H9 (cell line): ENCODE measurements around the gene RBMS2. TPM values are rescaled to one million over a fixed set of nuclear protein-coding genes. Genes with fewer than 3 reads are reported as not detected.

Experiments used
- DNase-seq: peaks from one replicate; pipeline ENCODE4 v3.0.0-alpha.2; 2017
- H2AFZ ChIP-seq: one replicate; pipeline ENCODE4 v1.6.1; 2013; ENCODE audit warnings: mild to moderate bottlenecking, low read length, control low read depth, moderate library complexity
- H2AK5ac ChIP-seq: 2 replicates; pipeline ENCODE4 v1.6.1; 2013; ENCODE audit warnings: low read length, control low read depth, mixed read lengths; ENCODE audit not compliant: insufficient read length
- H2BK120ac ChIP-seq: one replicate; pipeline ENCODE4 v1.6.1; 2013; ENCODE audit warnings: low read depth, mild to moderate bottlenecking, low read length, control low read depth, inconsistent platforms; ENCODE audit not compliant: poor library complexity, severe bottlenecking
- H2BK12ac ChIP-seq: 2 replicates; pipeline ENCODE4 v1.6.1; 2013; ENCODE audit warnings: low read length, control low read depth, mixed read lengths, low read depth; ENCODE audit not compliant: insufficient read length
- H2BK15ac ChIP-seq: 2 replicates; pipeline ENCODE4 v1.6.1; 2013; ENCODE audit warnings: low read depth, low read length, control low read depth
- H2BK20ac ChIP-seq: one replicate; pipeline ENCODE4 v1.6.1; 2013; ENCODE audit warnings: low read depth, mild to moderate bottlenecking, low read length, control low read depth, inconsistent platforms; ENCODE audit not compliant: poor library complexity, severe bottlenecking
- H2BK5ac ChIP-seq: 2 replicates; pipeline ENCODE4 v1.6.1; 2013; ENCODE audit warnings: low read length, control low read depth, mixed read lengths; ENCODE audit not compliant: insufficient read length
- H3K14ac ChIP-seq: 2 replicates; pipeline ENCODE4 v1.6.1; 2013; ENCODE audit warnings: low read length, control low read depth; ENCODE audit not compliant: insufficient read depth
- H3K18ac ChIP-seq: 2 replicates; pipeline ENCODE4 v1.6.1; 2013; ENCODE audit warnings: low read depth, mild to moderate bottlenecking, mixed read lengths, low read length, control low read depth; ENCODE audit not compliant: insufficient read length
- H3K23ac ChIP-seq: 2 replicates; pipeline ENCODE4 v1.6.1; 2013; ENCODE audit warnings: low read length, control low read depth, mixed read lengths, low read depth; ENCODE audit not compliant: insufficient read length
- H3K23me2 ChIP-seq: 2 replicates; pipeline ENCODE4 v1.6.1; 2013; ENCODE audit warnings: low read depth, mild to moderate bottlenecking, mixed read lengths, low read length, control low read depth; ENCODE audit not compliant: insufficient read length, poor library complexity, severe bottlenecking
- H3K27ac ChIP-seq: 2 replicates; pipeline ENCODE4 v1.5.1; 2013; ENCODE audit warnings: low read length, control low read depth, mixed read lengths, low read depth; ENCODE audit not compliant: insufficient read length
- H3K27me3 ChIP-seq: 2 replicates; pipeline ENCODE4 v1.6.1; 2013; ENCODE audit warnings: low read length, control low read depth, inconsistent platforms; ENCODE audit not compliant: insufficient read depth
- H3K4ac ChIP-seq: 2 replicates; pipeline ENCODE4 v1.6.1; 2013; ENCODE audit warnings: low read depth, mild to moderate bottlenecking, control low read depth, inconsistent platforms, low read length, moderate library complexity
- H3K4me1 ChIP-seq: 2 replicates; pipeline ENCODE4 v1.6.1; 2013; ENCODE audit warnings: low read length, control low read depth, inconsistent platforms; ENCODE audit not compliant: insufficient read depth
- H3K4me2 ChIP-seq: 2 replicates; pipeline ENCODE4 v1.6.1; 2013; ENCODE audit warnings: low read length, control low read depth, mixed read lengths; ENCODE audit not compliant: insufficient read length, insufficient read depth
- H3K56ac ChIP-seq: 2 replicates; pipeline ENCODE4 v1.6.1; 2013; ENCODE audit warnings: low read depth, mild to moderate bottlenecking, mixed read lengths, low read length, control low read depth; ENCODE audit not compliant: insufficient read length
- H3K79me1 ChIP-seq: 2 replicates; pipeline ENCODE4 v1.6.1; 2013; ENCODE audit warnings: low read depth, mild to moderate bottlenecking, moderate library complexity, low read length, control low read depth, inconsistent platforms; ENCODE audit not compliant: insufficient read depth, poor library complexity, severe bottlenecking
- H3K79me2 ChIP-seq: 2 replicates; pipeline ENCODE4 v1.6.1; 2013; ENCODE audit warnings: low read length, control low read depth, inconsistent platforms; ENCODE audit not compliant: insufficient read depth
- H3K9ac ChIP-seq: 2 replicates; pipeline ENCODE4 v1.6.1; 2013; ENCODE audit warnings: low read length, control low read depth, mixed read lengths; ENCODE audit not compliant: insufficient read length; ENCODE audit errors: extremely low read depth
- H3K9me3 ChIP-seq: one replicate; pipeline ENCODE4 v1.6.1; 2013; ENCODE audit warnings: low read depth, low read length, inconsistent platforms; ENCODE audit not compliant: control insufficient read depth
- H3T11ph ChIP-seq: one replicate; pipeline ENCODE4 v1.6.1; 2013; ENCODE audit warnings: mild to moderate bottlenecking, low read length, control low read depth, inconsistent platforms
- H4K20me1 ChIP-seq: one replicate; pipeline ENCODE4 v1.6.1; 2013; ENCODE audit not compliant: control insufficient read depth, insufficient read length, insufficient read depth
- H4K5ac ChIP-seq: 2 replicates; pipeline ENCODE4 v1.6.1; 2013; ENCODE audit warnings: low read depth, mild to moderate bottlenecking, mixed read lengths, low read length, control low read depth; ENCODE audit not compliant: insufficient read length
- H4K8ac ChIP-seq: replicated peaks from 2 replicates; pipeline ENCODE4 v1.6.1; 2013; ENCODE audit warnings: low read length, control low read depth, mixed read lengths, low read depth; ENCODE audit not compliant: insufficient read length
- H4K91ac ChIP-seq: 2 replicates; pipeline ENCODE4 v1.6.1; 2013; ENCODE audit warnings: low read depth, mild to moderate bottlenecking, moderate library complexity, mixed read lengths, low read length, control low read depth; ENCODE audit not compliant: insufficient read length
- H3K27ac Mint-ChIP-seq, 3 experiments: 2 replicates in 2 of 3; 3 replicates in 1 of 3; pipeline ENCODE4 v1.8.0; 2020 to 2021; ENCODE audit warnings: mixed read lengths in 3 of 3, mild to moderate bottlenecking in 1 of 3, moderate library complexity in 1 of 3
- H3K27me3 Mint-ChIP-seq: 2 replicates; pipeline ENCODE4 v1.8.0; 2021; ENCODE audit warnings: low read depth, mild to moderate bottlenecking, moderate library complexity, mixed read lengths
- H3K36me3 Mint-ChIP-seq, 3 experiments: 2 replicates in 2 of 3; 3 replicates in 1 of 3; pipeline ENCODE4 v1.8.0; 2020 to 2021; ENCODE audit warnings: low read depth in 3 of 3, mixed read lengths in 3 of 3; ENCODE audit not compliant: insufficient read depth in 1 of 3
- H3K4me1 Mint-ChIP-seq, 2 experiments: 2 replicates each; pipeline ENCODE4 v1.8.0; 2020; ENCODE audit warnings: mixed read lengths in 2 of 2
- H3K4me3 Mint-ChIP-seq, 2 experiments: 2 replicates in 1 of 2; 3 replicates in 1 of 2; pipeline ENCODE4 v1.8.0; 2020 to 2021; ENCODE audit warnings: mild to moderate bottlenecking in 2 of 2, mixed read lengths in 2 of 2, moderate library complexity in 1 of 2
- H3K9me3 Mint-ChIP-seq, 2 experiments: 2 replicates in 1 of 2; 3 replicates in 1 of 2; pipeline ENCODE4 v1.8.0; 2020; ENCODE audit warnings: mild to moderate bottlenecking in 2 of 2, mixed read lengths in 2 of 2, moderate library complexity in 1 of 2
- WGBS: extraction: QIAGEN DNeasy Blood & Tissue Kit; methylation state at CpG from one replicate; pipeline ENCODE4 v1.1.7; 2013; ENCODE audit warnings: missing lambda C conversion rate, low lambda C conversion rate, mixed read lengths; ENCODE audit not compliant: insufficient read length; ENCODE audit errors: extremely low coverage; 5-methylcytosine and 5-hydroxymethylcytosine counted together
- total RNA-seq: library from RNA; stranded (reverse); gene quantifications from 2 replicates; pipeline ENCODE4 v1.2.1, GENCODE V29; 2021
- TF ChIP-seq, protein P1 (sequence below): fragments of 200-600 bp; sonication (generic); conservative IDR thresholded peaks from 3 replicates; pipeline ENCODE4 v1.8.0; 2021; ENCODE audit warnings: antibody characterized with exemption, mild to moderate bottlenecking

The RBMS2 gene
- total RNA-seq, 1 experiment from 2014 or later, result 9.5 TPM

DNA sequence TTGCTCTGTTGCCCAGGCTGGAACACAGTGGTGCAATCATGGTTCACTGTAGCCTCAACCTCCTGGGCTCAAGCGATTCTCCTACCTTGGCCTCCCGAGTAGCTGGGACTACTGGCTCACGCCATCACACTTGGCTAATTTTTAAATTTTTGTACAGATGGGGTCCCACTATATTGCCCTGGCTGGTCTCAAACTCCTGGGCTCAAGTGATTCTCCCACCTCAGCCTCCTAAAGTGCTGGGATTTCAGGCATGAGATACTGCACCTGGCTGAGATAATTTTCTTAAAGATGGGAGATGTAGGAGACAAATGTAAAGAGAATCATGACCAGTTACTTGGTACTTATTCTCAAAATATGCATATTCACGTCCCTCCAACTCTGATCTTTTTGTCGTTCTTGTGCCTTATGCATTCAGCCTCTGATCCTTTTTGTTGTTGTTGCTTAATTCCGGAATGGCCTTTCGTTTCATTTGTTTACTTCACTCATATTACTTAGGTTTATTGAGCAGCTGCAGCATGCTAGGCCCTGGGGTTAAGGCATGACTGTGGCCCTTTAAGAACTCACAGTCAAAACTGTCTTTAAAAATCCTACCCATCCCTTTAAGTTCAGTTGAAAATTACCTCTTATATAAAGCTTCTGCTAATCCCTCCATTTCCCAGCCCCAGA lies 8.9 kb downstream of the RBMS2 start:
- Histone ChIP-seq H2BK15ac (no peak overlapping the region), H3K56ac (no peak overlapping the region), H3K23ac (no peak overlapping the region), H3K4me2 (no peak overlapping the region), H2BK12ac (no peak overlapping the region), H3K27me3 (no peaks in the 10 kb centered on the region), H4K5ac (no peak overlapping the region), H3K9me3 (no peaks in the 10 kb centered on the region), H3K79me1 (no peaks in the 10 kb centered on the region), H2AK5ac (no peak overlapping the region), H3K23me2 (no peaks in the 10 kb centered on the region), H2BK20ac (no peak overlapping the region), H3T11ph (no peak overlapping the region), H2BK120ac (no peak overlapping the region), H2BK5ac (no peak overlapping the region), H3K79me2 (peaks cover 2% of the 10 kb centered on the region; the same call in 1 of the 2 replicates), H3K9ac (no peak overlapping the region), H3K18ac (no peak overlapping the region), H4K20me1 (no peaks in the 10 kb centered on the region), H3K27ac (no peak overlapping the region), H3K14ac (no peak overlapping the region), H2AFZ (no peak overlapping the region), H4K91ac (no peak overlapping the region), H4K8ac (no peak overlapping the region), H3K4me1 (no peaks in the 10 kb centered on the region; the same call in 1 of the 2 replicates), H3K4ac (no peak overlapping the region)
- Mint-ChIP-seq H3K4me3 (no peak overlapping the region), H3K9me3 (no peaks in the 10 kb centered on the region), H3K36me3 (no peaks in the 10 kb centered on the region), H3K27me3 (no peaks in the 10 kb centered on the region), H3K4me1 (peaks cover 11 to 15% of the 10 kb centered on the region in 2 experiments), H3K27ac (peak overlapping the region in 2 of 3 experiments; percentile 14 to 26; a peak in 3 of 7 replicates)
- no peak for DNase-seq
- TF ChIP-seq, protein P1, sequence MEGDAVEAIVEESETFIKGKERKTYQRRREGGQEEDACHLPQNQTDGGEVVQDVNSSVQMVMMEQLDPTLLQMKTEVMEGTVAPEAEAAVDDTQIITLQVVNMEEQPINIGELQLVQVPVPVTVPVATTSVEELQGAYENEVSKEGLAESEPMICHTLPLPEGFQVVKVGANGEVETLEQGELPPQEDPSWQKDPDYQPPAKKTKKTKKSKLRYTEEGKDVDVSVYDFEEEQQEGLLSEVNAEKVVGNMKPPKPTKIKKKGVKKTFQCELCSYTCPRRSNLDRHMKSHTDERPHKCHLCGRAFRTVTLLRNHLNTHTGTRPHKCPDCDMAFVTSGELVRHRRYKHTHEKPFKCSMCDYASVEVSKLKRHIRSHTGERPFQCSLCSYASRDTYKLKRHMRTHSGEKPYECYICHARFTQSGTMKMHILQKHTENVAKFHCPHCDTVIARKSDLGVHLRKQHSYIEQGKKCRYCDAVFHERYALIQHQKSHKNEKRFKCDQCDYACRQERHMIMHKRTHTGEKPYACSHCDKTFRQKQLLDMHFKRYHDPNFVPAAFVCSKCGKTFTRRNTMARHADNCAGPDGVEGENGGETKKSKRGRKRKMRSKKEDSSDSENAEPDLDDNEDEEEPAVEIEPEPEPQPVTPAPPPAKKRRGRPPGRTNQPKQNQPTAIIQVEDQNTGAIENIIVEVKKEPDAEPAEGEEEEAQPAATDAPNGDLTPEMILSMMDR, result no peak
- WGBS, result no CpG with 5 or more reads among the region's 7 CpGs
